H1 (cell line): ENCODE measurements around the gene SNAP29. TPM values are rescaled to one million over a fixed set of nuclear protein-coding genes. Genes with fewer than 3 reads are reported as not detected.

Experiments used
- CTCF ChIA-PET: fragments of 300-600 bp; sonication (Branson Sonifier 250); formaldehyde crosslinking; loops from one replicate; lab custom pipeline; 2021; ENCODE audit not compliant: partially characterized antibody; lab: Charles Lee
- POLR2A ChIA-PET: fragments of 300-600 bp; sonication (Branson Sonifier 250); formaldehyde crosslinking; loops from one replicate; lab custom pipeline; 2021; ENCODE audit warnings: inconsistent platforms; ENCODE audit not compliant: partially characterized antibody; lab: Charles Lee
- DNase-seq, 2 experiments: peaks; one replicate each; pipeline versions ENCODE4 v3.0.0 to v3.0.0-alpha.2; 2010 to 2022; ENCODE audit warnings: low spot score in 2 of 2, low read depth in 1 of 2, mixed read lengths in 1 of 2
- FAIRE-seq: peaks from 2 replicates; lab custom pipeline; 2011; peaks lifted over from hg19 to GRCh38; lab: Jason Lieb, UNC
- H2AFZ ChIP-seq: 2 replicates; pipeline ENCODE4 v1.8.1; 2012; ENCODE audit warnings: low read length, inconsistent platforms
- H2AK5ac ChIP-seq: 2 replicates; pipeline ENCODE4 v1.6.1; 2013; ENCODE audit warnings: low read depth, low read length
- H2BK120ac ChIP-seq: replicated peaks from 2 replicates; pipeline ENCODE3; 2013; ENCODE audit warnings: low read depth, low read length, inconsistent platforms
- H2BK12ac ChIP-seq: 2 replicates; pipeline ENCODE4 v1.6.1; 2013; ENCODE audit warnings: low read depth, low read length
- H2BK15ac ChIP-seq: 2 replicates; pipeline ENCODE4 v1.6.1; 2013; ENCODE audit warnings: low read length
- H2BK20ac ChIP-seq: 2 replicates; pipeline ENCODE4 v1.6.1; 2013; ENCODE audit warnings: low read length
- H2BK5ac ChIP-seq: 2 replicates; pipeline ENCODE4 v1.6.1; 2013; ENCODE audit warnings: low read depth, low read length
- H3K14ac ChIP-seq: 2 replicates; pipeline ENCODE4 v1.6.1; 2013; ENCODE audit warnings: inconsistent platforms; ENCODE audit not compliant: insufficient read length
- H3K18ac ChIP-seq: 2 replicates; pipeline ENCODE4 v1.6.1; 2013; ENCODE audit warnings: low read length; ENCODE audit errors: extremely low read depth
- H3K23ac ChIP-seq: 2 replicates; pipeline ENCODE4 v1.6.1; 2013; ENCODE audit warnings: inconsistent platforms; ENCODE audit not compliant: insufficient read length
- H3K23me2 ChIP-seq: 2 replicates; pipeline ENCODE4 v1.6.1; 2013; ENCODE audit warnings: low read depth, low read length
- H3K27ac ChIP-seq: 2 replicates; pipeline ENCODE4 v1.6.1; 2011; ENCODE audit warnings: low read depth, low read length, inconsistent platforms
- H3K27me3 ChIP-seq, 4 experiments: replicated peaks in 1 of 4; 1 replicate in 1 of 4; 2 replicates in 3 of 4; pipeline versions ENCODE4 v1.6.1 to v1.8.1; 2011 to 2013; ENCODE audit warnings: low read length in 3 of 4, mild to moderate bottlenecking in 3 of 4, inconsistent platforms in 2 of 4, mixed read lengths in 2 of 4, moderate library complexity in 1 of 4; ENCODE audit not compliant: control insufficient read depth in 3 of 4, insufficient read depth in 3 of 4; ENCODE audit errors: extremely low read depth in 1 of 4
- H3K36me3 ChIP-seq, 4 experiments: 2 replicates each; pipeline versions ENCODE4 v1.6.1 to v1.8.1; 2011 to 2013; ENCODE audit warnings: mild to moderate bottlenecking in 4 of 4, low read length in 3 of 4, moderate library complexity in 2 of 4, control low read depth in 1 of 4, inconsistent platforms in 1 of 4; ENCODE audit not compliant: insufficient read depth in 4 of 4, control insufficient read depth in 2 of 4
- H3K4ac ChIP-seq: replicated peaks from 2 replicates; pipeline ENCODE3; 2013; ENCODE audit warnings: low read length, low read depth, mixed read lengths, inconsistent platforms; ENCODE audit not compliant: insufficient read length
- H3K4me1 ChIP-seq, 4 experiments: replicated peaks in 1 of 4; 1 replicate in 1 of 4; 2 replicates in 3 of 4; pipeline versions ENCODE4 v1.6.1 to v1.8.1; 2011 to 2013; ENCODE audit warnings: low read length in 3 of 4, inconsistent platforms in 2 of 4, mixed read lengths in 1 of 4; ENCODE audit not compliant: insufficient read depth in 4 of 4, control insufficient read depth in 3 of 4
- H3K4me2 ChIP-seq, 2 experiments: 2 replicates each; pipeline versions ENCODE4 v1.6.1 to v1.8.1; 2011 to 2013; ENCODE audit warnings: low read depth in 2 of 2, low read length in 2 of 2, control low read depth in 1 of 2, inconsistent platforms in 1 of 2, mild to moderate bottlenecking in 1 of 2; ENCODE audit not compliant: insufficient read depth in 1 of 2
- H3K4me3 ChIP-seq, 4 experiments: fragments of 200-600, 300-600 bp in 1 of 4; sonication (generic), shearing (Covaris generic), sonication (Bioruptor Twin) in 1 of 4; 2 replicates each; pipeline versions ENCODE4 v1.5.1 to v1.8.1; 2011 to 2016; ENCODE audit warnings: low read length in 4 of 4, low read depth in 3 of 4, control low read depth in 2 of 4, inconsistent platforms in 2 of 4, mild to moderate bottlenecking in 2 of 4, mixed read lengths in 1 of 4, moderate library complexity in 1 of 4; ENCODE audit not compliant: insufficient read depth in 2 of 4; ENCODE audit errors: extremely low read depth in 1 of 4
- H3K56ac ChIP-seq: replicated peaks from 2 replicates; pipeline ENCODE3; 2013; ENCODE audit warnings: low read depth, mild to moderate bottlenecking, mixed read lengths, low read length, inconsistent platforms; ENCODE audit not compliant: insufficient read length
- H3K79me1 ChIP-seq: 2 replicates; pipeline ENCODE4 v1.6.1; 2013; ENCODE audit warnings: low read depth, low read length, control low read depth
- H3K79me2 ChIP-seq, 2 experiments: 2 replicates each; pipeline versions ENCODE4 v1.6.1 to v1.8.1; 2012 to 2013; ENCODE audit warnings: low read length in 2 of 2, mild to moderate bottlenecking in 2 of 2, inconsistent platforms in 1 of 2; ENCODE audit not compliant: insufficient read depth in 2 of 2, control insufficient read depth in 1 of 2
- H3K9ac ChIP-seq, 4 experiments: replicated peaks in 1 of 4; 1 replicate in 1 of 4; 2 replicates in 3 of 4; pipeline versions ENCODE4 v1.6.1 to v1.8.1; 2011 to 2013; ENCODE audit warnings: low read depth in 3 of 4, low read length in 3 of 4, control low read depth in 2 of 4, mild to moderate bottlenecking in 2 of 4, moderate library complexity in 2 of 4, inconsistent platforms in 1 of 4; ENCODE audit errors: extremely low read depth in 1 of 4
- H3K9me3 ChIP-seq, 2 experiments: 2 replicates each; pipeline versions ENCODE4 v1.6.1 to v1.8.1; 2012 to 2013; ENCODE audit warnings: mild to moderate bottlenecking in 2 of 2, moderate library complexity in 2 of 2, control low read depth in 1 of 2, inconsistent platforms in 1 of 2, low read depth in 1 of 2, low read length in 1 of 2, mixed read lengths in 1 of 2; ENCODE audit not compliant: insufficient read depth in 2 of 2
- H4K20me1 ChIP-seq, 2 experiments: replicated peaks in 1 of 2; 2 replicates each; pipeline versions ENCODE3 to v1.8.1; 2011 to 2013; ENCODE audit warnings: inconsistent platforms in 2 of 2, low read length in 2 of 2, mild to moderate bottlenecking in 1 of 2; ENCODE audit not compliant: insufficient read depth in 2 of 2, control insufficient read depth in 1 of 2
- H4K5ac ChIP-seq: 2 replicates; pipeline ENCODE4 v1.6.1; 2013; ENCODE audit warnings: low read length, low read depth, mixed read lengths, inconsistent platforms; ENCODE audit not compliant: insufficient read length
- H4K8ac ChIP-seq: 2 replicates; pipeline ENCODE4 v1.8.0; 2013; ENCODE audit warnings: mild to moderate bottlenecking, moderate library complexity, low read length, inconsistent platforms; ENCODE audit not compliant: insufficient read depth; ENCODE audit errors: extremely low read depth
- H4K91ac ChIP-seq: replicated peaks from 2 replicates; pipeline ENCODE3; 2013; ENCODE audit warnings: low read length, mixed read lengths, inconsistent platforms; ENCODE audit not compliant: insufficient read length
- ATF2 ChIP-seq: IDR thresholded peaks from 2 replicates; pipeline ENCODE4 v1.6.1; 2012; ENCODE audit warnings: low read length, inconsistent platforms
- FOSL1 ChIP-seq: IDR thresholded peaks from 2 replicates; pipeline ENCODE4 v1.6.1; 2011; ENCODE audit warnings: mild to moderate bottlenecking, low read depth, low read length, moderate library complexity; ENCODE audit not compliant: insufficient read depth
- GTF2F1 ChIP-seq: IDR thresholded peaks from 2 replicates; pipeline ENCODE4 v1.6.1; 2012; ENCODE audit warnings: low read depth, low read length, improper control_type of control experiment, borderline replicate concordance
- HDAC6 ChIP-seq: IDR thresholded peaks from one replicate; pipeline ENCODE4 v1.7.1; 2012; ENCODE audit warnings: low read depth, mild to moderate bottlenecking, inconsistent platforms, low read length, moderate library complexity
- KDM1A ChIP-seq: fragments of 200-600, 300-600 bp; sonication (generic); IDR thresholded peaks from 2 replicates; pipeline ENCODE4 v1.7.1; 2016; ENCODE audit warnings: mild to moderate bottlenecking, low read length, borderline replicate concordance
- KDM4A ChIP-seq: IDR thresholded peaks from one replicate; pipeline ENCODE4 v1.7.1; 2012; ENCODE audit warnings: low read depth, mild to moderate bottlenecking, moderate library complexity, low read length, inconsistent platforms; ENCODE audit not compliant: severe bottlenecking
- MAX ChIP-seq: IDR thresholded peaks from 2 replicates; pipeline ENCODE4 v1.6.1; 2012; ENCODE audit warnings: inconsistent platforms
- POLR2AphosphoS5 ChIP-seq: IDR thresholded peaks from 2 replicates; pipeline ENCODE4 v1.6.1; 2011; ENCODE audit warnings: low read depth, low read length
- RAD21 ChIP-seq, 2 experiments: IDR thresholded peaks in 1 of 2; conservative IDR thresholded peaks in 1 of 2; 2 replicates each; pipeline ENCODE4 v1.6.1; 2011; ENCODE audit warnings: low read depth in 2 of 2, low read length in 2 of 2, improper control_type of control experiment in 1 of 2, inconsistent platforms in 1 of 2, mild to moderate bottlenecking in 1 of 2, moderate library complexity in 1 of 2
- SIX5 ChIP-seq: IDR thresholded peaks from 2 replicates; pipeline ENCODE4 v1.6.1; 2011; ENCODE audit warnings: mild to moderate bottlenecking, low read depth, low read length
- SP2 ChIP-seq: IDR thresholded peaks from 2 replicates; pipeline ENCODE4 v1.6.1; 2012; ENCODE audit warnings: mild to moderate bottlenecking, low read length, inconsistent platforms
- SP4 ChIP-seq: IDR thresholded peaks from 2 replicates; pipeline ENCODE4 v1.6.1; 2012; ENCODE audit warnings: low read length, inconsistent platforms
- TBP ChIP-seq: IDR thresholded peaks from 2 replicates; pipeline ENCODE4 v1.6.1; 2011; ENCODE audit warnings: low read depth, low read length, improper control_type of control experiment
- WGBS, 2 experiments: shearing (Covaris generic) in 1 of 2; methylation state at CpG; one replicate each; pipeline versions ENCODE4 v1.1.6 to v1.1.7; 2013 to 2015; ENCODE audit warnings: low lambda C conversion rate in 2 of 2, mixed read lengths in 2 of 2, inconsistent platforms in 1 of 2, low coverage in 1 of 2, missing lambda C conversion rate in 1 of 2; ENCODE audit not compliant: insufficient replicate concordance in 2 of 2, insufficient coverage in 1 of 2, insufficient read length in 1 of 2; ENCODE audit errors: extremely low coverage in 1 of 2, missing lambda C conversion rate in 1 of 2; 5-methylcytosine and 5-hydroxymethylcytosine counted together
- polyA plus RNA-seq, 7 experiments: library from polyadenylated mRNA; depleted of rRNA in 3 of 7; stranded (reverse) in 5 of 7; unstranded in 2 of 7; fragments of >200 nt in 5 of 7; fragments of 200-250 nt in 2 of 7; gene quantifications; 1 replicate in 5 of 7; 2 replicates in 1 of 7; 4 replicates in 1 of 7; pipeline versions ENCODE4 v1.2.1 to v1.2.3, GENCODE V29; 2011 to 2013; ENCODE audit warnings: missing spikeins in 2 of 7, mixed read lengths in 2 of 7
- total RNA-seq: library from RNA; stranded (reverse); fragmentation: NEBNext Ultra II Directional; extraction: Animal tissue kit (Norgen Biotek cat#: 25700); gene quantifications from 2 replicates; pipeline ENCODE4 v1.2.1, GENCODE V29; 2021

SNAP29 gene
- total and polyA plus RNA-seq, 2 of the 8 experiments (the other 6 are each of a cell fraction or from before 2014, with no cell fraction given), result 11.8 to 15.0 TPM

- no peak for DNase-seq
- H2BK15ac ChIP-seq, result no peak overlapping the region
- peaks cover 0 to 1% of the 10 kb centered on the region in 2 experiments for H4K20me1 ChIP-seq
- no peaks in the 10 kb centered on the region for H3K4me1 ChIP-seq
- no peak overlapping the region for H2BK120ac ChIP-seq
- no peak overlapping the region for H3K4me3 ChIP-seq
- H3K36me3 ChIP-seq, result peaks cover 0 to 9% (median 4%) of the 10 kb centered on the region in 4 experiments; a peak in 1 of 8 replicates
- H3K56ac ChIP-seq, result no peak overlapping the region
- H3K27me3 ChIP-seq, result no peaks in the 10 kb centered on the region
- no peak overlapping the region for H3K14ac ChIP-seq
- H3K18ac ChIP-seq, result no peak overlapping the region
- H3K79me1 ChIP-seq, result no peaks in the 10 kb centered on the region
- no peak overlapping the region for H3K4me2 ChIP-seq
- H4K5ac ChIP-seq, result no peak overlapping the region
- H3K9me3 ChIP-seq, result no peaks in the 10 kb centered on the region
- H3K79me2 ChIP-seq, result no peaks in the 10 kb centered on the region
- H2AK5ac ChIP-seq, result no peak overlapping the region
- no peak overlapping the region for H3K4ac ChIP-seq
- H3K23ac ChIP-seq, result no peak overlapping the region
- ChIA-PET POLR2A (no interaction called here), CTCF (no interaction called here)
- H3K27ac ChIP-seq, result no peak overlapping the region
- H4K91ac ChIP-seq, result no peak overlapping the region
- H2AFZ ChIP-seq, result no peak overlapping the region
- no peak for FAIRE-seq
- H3K9ac ChIP-seq, result no peak overlapping the region
- no peak overlapping the region for H2BK20ac ChIP-seq
- H3K23me2 ChIP-seq, result no peaks in the 10 kb centered on the region
- no peak overlapping the region for H2BK5ac ChIP-seq
- WGBS, 2 experiments, result 94% methylated on average over 9 of the region's 9 CpGs; no CpG with 5 or more reads in 1 of the 2 experiments
- no peak overlapping the region for H4K8ac ChIP-seq
- H2BK12ac ChIP-seq, result no peak overlapping the region
- TF ChIP-seq KDM1A (no peak), KDM4A (no peak), FOSL1 (no peak), ATF2 (no peak), HDAC6 (no peak), SP2 (no peak), SIX5 (no peak), GTF2F1 (no peak), RAD21 (IDR thresholded peaks at IDR 0.05 in 1 of 2, conservative IDR thresholded peaks at IDR 0.05 in 1 of 2; ENCODE audit: low read depth in 2 of 2, low read length in 2 of 2) (no peak), SP4 (no peak), TBP (no peak), POLR2AphosphoS5 (no peak), MAX (no peak)
These were observed 48.2 kb upstream of the SNAP29 start for GRCh38 chr22:20810645-20811044.
